Glomerular endothelial cell (primary cell): ENCODE results near the gene FAT2. TPM values are rescaled to one million over a fixed set of nuclear protein-coding genes. Genes with fewer than 3 reads are reported as not detected.

Experiments
- DNase-seq: peaks from one replicate; pipeline ENCODE4 v3.0.0-alpha.2; 2011; ENCODE audit warnings: low read depth, low spot score; ENCODE audit errors: extremely low read depth
- total RNA-seq: library from RNA; depleted of rRNA; stranded (reverse); fragments of >200 nt; gene quantifications from 2 replicates; pipeline ENCODE4 v1.2.3, GENCODE V29; 2015

The FAT2 gene, protein sequence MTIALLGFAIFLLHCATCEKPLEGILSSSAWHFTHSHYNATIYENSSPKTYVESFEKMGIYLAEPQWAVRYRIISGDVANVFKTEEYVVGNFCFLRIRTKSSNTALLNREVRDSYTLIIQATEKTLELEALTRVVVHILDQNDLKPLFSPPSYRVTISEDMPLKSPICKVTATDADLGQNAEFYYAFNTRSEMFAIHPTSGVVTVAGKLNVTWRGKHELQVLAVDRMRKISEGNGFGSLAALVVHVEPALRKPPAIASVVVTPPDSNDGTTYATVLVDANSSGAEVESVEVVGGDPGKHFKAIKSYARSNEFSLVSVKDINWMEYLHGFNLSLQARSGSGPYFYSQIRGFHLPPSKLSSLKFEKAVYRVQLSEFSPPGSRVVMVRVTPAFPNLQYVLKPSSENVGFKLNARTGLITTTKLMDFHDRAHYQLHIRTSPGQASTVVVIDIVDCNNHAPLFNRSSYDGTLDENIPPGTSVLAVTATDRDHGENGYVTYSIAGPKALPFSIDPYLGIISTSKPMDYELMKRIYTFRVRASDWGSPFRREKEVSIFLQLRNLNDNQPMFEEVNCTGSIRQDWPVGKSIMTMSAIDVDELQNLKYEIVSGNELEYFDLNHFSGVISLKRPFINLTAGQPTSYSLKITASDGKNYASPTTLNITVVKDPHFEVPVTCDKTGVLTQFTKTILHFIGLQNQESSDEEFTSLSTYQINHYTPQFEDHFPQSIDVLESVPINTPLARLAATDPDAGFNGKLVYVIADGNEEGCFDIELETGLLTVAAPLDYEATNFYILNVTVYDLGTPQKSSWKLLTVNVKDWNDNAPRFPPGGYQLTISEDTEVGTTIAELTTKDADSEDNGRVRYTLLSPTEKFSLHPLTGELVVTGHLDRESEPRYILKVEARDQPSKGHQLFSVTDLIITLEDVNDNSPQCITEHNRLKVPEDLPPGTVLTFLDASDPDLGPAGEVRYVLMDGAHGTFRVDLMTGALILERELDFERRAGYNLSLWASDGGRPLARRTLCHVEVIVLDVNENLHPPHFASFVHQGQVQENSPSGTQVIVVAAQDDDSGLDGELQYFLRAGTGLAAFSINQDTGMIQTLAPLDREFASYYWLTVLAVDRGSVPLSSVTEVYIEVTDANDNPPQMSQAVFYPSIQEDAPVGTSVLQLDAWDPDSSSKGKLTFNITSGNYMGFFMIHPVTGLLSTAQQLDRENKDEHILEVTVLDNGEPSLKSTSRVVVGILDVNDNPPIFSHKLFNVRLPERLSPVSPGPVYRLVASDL (N-terminal part only)
- 0.06 and 0.10 TPM in 2 replicates for total RNA-seq

DNA sequence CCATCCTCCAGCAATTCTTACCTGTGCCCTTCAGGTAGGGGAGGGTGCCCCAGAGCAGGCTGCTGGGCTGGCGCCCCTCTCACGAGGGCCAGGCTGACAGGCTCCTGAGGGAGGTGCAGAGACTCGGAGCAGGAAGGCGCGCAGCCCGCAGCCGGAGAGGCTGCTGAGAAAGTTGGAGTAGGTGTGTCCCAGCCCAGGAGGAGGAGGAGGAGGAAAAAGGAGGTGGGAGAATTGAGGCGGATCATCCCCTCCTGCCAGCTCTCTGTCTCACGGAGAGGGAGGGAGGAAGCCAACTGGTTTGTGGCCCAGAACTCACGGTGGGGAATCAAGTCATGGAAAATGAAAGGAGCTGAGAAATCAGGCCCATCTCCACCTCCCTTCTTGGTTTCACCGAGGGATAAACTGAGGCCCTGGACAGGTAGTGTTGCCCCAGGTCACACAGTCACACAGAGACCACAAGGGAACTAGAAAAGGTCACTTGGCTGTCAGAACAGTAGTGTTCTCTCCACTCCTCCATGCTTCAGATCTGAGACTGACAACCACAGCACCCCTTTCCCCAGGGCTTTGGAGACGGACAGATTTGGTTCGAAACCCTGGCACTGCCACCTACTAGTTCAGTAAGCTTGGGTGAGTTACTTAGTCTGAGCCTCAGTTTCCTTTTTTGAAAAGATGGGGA, at the start of gene FAT2:
Gene FAT2, minus strand, starts transcription at position 188 of the 676 bp plus-strand sequence. CDS start 22,400 bp downstream, outside the sequence.
- no peak for DNase-seq

DNA sequence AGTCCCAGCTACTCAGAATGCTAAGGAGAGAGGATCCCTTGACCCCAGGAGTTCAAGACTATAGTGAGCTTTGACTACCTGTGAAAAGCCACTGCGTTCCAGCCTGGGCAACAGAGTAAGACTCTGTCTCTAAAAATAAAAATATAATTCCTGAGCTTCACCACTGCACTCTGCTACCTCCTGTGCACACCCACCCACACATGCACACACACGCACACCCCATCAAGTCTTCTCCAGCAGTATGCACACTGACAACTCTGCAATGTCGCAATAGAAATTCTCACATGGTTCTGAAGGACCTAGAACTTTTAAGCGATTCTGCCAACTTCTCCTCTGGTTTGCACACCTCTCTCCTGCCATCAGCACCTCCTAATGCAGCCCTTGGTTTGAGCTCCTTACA, 47.5 kb upstream of the FAT2 start:
- no peak for DNase-seq

DNA sequence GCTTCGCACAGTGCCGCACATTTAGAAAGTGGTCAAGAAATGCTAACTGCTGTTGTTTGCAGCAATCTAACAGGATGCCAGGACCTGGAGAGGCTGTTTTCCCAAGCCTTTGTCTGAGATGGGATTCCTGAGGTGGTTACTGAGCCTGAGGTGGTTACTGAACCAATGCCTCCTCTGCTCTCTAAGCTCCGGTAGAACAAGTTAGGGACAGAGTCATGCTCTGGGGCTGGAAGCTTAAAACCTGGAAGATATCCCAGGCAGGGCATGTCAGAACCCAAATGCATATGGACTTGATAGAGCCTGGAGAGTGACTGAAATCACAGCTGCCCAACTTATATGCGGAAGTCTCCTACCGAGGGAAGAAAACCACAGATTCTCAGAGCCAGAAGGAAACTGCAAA, 46.5 kb upstream of the FAT2 start:
- DNase-seq, result no peak

DNA sequence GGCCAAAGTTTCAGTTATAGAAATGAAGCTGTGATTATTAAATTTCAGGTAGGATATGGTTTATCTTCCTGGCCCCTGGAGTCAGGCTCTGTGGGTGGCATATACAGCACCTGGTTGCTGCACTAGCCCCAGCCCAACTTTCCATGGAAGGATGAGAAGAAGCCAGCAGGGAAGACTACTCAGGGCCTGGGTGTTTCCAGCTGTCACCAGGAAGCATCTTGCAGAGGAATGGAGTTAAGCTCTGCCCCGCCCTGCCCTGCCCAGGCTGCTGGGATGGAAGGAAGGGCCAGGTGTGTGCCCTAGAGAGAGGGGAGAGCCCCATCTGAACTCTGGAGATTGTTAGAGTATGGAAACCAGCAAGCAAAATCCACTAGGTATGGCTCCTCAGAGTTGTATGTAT, 42.8 kb upstream of the FAT2 start:
- DNase-seq, result no peak

DNA sequence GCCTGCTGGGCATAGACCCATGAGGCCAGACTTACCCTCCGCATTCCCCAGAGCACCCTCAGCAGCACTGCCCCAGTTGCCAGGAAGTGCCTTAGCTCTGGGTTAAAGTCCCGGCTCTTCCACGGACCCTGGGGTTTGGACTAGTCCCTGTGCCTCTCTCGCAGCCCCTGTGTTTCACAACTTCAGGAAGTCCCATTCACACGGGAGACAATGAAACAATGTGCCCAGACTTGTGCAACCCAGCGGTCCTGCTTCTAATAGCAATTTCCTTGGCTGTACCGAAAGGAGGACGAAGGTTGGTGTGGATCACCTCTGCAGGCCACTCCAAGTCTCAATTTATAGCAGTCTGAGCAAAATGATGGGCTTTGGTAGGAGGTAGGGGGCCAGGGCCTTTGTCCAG, 41.8 kb upstream of the FAT2 start:
- DNase-seq, result no peak

DNA sequence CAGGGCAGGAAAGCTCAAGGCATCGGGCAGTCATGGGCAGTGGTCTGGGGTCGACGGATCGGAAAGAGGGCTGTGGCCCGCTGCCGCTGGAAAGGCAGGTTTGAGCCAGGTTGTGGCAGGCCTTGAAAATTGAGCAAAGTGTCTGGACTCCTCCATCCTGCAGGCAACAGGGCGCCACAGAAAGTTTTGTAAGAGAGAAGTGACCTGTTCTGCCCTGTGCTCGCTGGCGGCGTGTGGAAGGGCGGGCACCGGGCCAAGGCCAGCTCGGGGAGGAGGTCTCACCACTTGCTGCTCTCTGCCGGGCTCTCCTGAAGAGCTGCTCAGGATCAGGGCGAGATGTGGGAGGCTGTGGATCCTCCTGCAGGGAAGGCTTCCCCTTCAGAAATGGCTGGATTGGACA, 41.4 kb upstream of the FAT2 start:
- no peak for DNase-seq

DNA sequence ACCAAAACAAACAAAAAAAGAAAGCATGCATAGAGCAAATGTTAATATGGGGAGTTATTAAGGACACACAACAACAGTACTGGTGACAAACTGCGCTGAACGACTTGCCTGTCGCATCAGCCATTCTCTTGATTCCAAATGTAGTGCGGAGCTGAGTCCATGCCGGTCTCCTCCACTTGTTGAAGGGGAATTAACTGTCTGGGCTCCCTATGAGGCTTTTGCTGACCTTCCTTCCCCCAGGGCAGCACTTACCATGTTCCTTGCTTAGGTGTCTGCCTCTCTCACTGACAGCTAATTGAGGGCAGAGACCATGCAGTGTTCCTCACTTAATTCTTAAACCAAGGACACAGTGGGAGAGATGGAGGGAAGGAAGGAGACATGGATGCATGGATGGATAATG, 40.8 kb upstream of the FAT2 start:
- no peak for DNase-seq

DNA sequence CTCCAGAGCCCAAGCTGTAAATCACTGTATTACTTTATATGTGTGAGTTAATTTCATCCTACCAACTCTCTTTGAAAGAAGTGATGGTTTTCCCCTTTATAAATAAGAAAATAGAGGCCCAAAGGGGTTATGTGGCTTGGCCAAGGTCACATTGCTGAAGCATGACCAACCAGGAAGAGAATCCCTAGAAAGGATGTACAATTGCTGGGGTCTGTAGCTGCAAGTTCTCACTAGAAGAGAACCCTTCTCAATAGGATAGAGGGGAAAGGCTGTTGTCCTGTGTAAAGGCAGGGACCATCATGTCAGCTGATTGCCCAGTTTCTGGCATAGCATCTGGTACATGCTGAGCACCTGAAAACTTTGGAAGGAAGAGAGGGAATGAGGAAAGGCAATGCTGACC, 39.0 kb upstream of the FAT2 start:
- DNase-seq, result no peak

DNA sequence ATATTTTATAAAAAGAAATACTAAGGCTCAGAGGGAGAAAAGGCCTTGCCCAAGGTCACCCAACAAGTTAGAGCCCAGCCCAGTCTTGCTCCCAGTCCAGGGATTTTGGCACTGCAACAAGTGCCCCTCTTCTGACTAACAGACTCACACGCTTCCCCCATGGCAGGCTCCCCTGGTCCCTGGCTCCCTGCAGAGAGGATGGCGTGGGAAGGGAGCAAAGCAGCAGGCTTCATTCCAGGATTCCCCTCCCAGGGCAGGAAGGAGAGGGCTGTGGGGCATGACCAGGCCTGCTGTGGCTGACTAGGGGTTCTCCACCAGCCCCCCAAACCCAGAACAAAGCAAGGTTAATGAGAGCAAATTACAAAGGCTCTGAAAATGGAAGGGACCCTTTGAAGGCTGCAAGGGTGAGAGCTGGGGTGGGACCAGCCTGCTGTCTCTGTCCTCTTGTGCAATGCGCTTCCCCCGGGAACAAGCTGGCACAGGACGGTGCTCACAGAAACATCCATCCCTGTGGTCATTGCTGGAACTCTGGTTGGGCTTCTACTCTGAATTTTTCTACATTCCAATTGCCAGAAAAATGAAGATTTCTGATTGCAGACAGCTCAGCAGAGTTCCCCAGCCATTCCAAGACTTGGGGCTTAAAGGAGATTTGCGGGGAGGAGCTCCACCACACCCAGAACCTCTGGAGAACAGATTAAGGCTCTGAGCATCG, 37.1 kb upstream of the FAT2 start:
- no peak for DNase-seq

DNA sequence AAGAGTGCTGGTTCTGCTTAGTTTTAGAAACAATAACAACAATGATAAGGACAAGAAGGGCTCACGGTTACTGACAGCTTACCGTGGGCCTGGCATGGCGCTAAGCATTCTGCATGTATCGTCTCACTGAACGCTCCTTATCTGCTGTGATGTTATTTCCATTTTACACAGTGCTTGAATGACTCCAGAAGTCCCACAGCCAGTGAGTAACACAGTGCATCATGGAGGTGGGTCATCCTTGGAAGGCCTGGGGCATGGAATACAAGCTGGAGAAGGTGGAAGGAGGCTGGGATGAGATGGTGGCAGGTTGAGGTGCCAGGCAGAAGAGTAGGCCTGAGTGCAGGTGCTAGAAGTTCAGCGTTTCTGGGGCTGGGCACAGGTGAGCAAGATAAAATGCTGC, 36.5 kb upstream of the FAT2 start:
- no peak for DNase-seq

DNA sequence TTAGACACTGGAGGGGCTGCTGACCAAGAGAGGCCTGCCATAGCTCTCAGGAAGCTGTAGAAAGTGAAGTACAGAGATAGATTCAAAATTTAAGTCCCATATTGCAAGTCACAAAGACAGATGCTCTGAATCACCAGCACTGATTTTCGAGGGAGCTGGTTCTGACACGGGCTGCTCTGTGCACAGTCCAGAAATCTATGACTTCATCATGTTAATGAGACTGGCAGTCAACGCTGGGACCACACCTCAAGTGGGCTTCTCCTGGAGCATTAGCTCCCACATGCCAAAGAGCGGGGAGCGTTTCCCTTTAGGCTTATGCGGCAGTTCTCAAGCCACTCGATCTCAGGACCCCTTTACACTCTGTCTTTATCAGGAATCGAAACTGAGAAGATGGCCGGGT, 34.2 kb upstream of the FAT2 start:
- no peak for DNase-seq

DNA sequence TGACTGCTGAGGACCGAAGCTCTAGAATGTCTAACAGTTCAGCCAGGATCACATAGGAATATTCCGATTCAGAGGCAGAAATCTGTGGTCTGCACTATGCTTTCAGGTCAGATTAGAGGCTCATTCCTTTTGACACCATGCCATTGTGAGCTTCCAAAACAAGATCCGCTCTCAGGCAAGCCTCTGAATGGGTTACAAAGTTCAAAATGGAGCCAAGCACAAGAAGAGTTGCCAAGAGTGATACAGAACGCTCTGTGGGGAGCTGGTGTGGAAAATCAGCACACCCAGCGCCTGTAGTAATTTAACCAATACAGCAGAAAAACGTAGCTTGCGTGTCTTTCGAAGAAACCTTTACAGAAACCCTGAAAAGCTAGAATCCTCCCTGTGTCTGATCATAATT, 33.3 kb upstream of the FAT2 start:
- no peak for DNase-seq

DNA sequence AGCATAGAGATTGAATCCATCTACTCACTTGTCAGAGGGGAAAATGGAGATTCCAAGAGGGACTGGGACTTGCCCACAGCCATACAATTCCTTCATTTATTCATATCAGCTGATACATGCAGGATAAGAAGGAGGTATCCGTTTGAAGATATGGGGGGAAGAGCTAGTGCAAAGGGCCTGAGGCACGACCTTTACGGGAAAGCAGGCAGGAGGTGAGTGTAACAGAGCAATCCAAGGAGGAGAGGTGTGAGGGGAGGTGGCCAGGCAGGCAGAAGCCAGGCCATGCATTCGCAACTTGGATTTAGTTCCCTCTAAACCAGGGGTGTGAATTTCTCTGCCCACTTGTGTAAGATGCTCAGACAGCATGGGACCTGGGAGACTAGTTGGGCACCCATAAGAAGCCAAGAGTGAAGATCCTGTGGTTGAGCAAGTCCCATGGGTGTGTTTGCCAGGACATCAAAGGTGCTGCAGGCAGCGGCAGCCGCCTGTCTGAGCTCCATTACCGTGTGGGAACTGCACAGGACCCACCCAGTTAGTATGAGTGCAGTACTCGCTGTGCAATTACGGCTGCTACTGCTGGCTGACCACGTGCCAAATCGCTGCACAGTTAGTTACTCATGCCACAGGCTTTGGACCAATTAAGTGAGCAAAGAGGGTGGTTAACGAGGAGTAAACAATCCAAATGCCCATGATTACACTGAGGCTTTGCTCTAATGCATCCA, 31.4 kb upstream of the FAT2 start:
- DNase-seq, result no peak

DNA sequence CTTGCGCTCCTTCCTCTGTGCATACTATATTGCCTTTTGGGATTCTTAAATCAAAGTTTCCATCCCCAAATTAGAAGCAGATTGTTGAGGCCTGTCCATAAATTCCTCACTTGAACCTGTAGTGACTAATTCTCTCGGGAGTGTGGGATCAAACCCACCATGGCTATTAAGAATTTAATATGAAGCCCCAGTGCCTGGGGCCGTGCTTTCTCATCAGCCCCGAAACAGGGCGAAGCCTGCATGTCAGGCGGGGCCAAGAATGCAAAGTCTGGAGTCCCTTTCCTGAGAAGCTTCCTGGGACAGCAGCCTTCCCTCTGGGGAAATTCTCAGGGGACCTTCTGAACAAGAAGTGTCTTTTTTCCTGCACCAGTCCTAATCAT, 29.3 kb upstream of the FAT2 start:
- no peak for DNase-seq

DNA sequence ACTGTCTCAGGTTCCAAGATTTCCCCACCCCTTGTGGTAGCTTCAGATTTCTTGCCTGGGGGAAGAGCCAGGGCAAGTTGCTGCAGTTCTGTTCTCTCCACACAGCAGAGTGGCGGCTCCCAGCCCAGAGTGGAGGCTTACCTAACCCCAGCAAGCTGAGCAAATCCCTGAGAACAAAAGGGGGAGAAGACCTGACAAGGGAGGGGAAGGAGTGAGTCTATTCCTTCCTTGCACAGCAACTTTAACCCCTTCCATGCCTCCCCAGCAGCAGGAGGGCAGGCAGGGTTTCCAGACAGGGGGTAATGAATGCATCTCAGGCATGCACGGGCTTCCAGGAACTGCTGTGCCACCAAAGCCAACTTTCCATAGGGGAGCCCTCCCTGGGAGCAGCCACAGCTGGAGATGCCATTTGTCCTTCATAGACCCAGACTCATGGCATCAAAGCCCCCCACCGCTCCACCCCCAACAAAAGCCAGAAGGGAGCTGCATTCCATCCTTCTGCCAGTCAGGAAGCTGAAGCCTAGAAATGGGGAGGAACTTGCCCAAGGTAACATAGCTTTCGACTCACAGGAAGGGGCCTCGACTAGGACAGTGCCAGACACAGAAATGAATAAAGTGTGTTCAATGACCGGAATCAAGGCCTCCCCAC, 28.8 kb upstream of the FAT2 start:
- DNase-seq, result no peak

DNA sequence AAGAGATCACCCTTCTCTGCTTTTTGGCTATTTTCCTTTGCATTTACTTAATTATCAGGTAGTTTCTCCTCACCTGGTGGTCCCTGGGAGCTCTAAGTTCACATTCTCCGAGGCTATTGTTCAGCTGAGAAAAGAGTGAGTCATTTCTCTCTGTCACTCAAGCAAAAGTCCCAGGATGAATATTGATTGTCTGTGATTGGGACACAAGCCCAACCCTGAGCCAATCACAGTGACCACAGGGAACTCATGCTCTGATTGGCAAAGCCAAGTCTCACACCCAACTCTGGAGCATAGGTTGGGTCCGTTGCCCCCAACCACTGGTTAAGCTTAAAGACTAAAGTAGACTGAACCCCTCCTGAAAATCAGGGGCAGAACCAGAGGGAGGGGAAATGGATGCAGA, 27.8 kb upstream of the FAT2 start:
- DNase-seq, result no peak

DNA sequence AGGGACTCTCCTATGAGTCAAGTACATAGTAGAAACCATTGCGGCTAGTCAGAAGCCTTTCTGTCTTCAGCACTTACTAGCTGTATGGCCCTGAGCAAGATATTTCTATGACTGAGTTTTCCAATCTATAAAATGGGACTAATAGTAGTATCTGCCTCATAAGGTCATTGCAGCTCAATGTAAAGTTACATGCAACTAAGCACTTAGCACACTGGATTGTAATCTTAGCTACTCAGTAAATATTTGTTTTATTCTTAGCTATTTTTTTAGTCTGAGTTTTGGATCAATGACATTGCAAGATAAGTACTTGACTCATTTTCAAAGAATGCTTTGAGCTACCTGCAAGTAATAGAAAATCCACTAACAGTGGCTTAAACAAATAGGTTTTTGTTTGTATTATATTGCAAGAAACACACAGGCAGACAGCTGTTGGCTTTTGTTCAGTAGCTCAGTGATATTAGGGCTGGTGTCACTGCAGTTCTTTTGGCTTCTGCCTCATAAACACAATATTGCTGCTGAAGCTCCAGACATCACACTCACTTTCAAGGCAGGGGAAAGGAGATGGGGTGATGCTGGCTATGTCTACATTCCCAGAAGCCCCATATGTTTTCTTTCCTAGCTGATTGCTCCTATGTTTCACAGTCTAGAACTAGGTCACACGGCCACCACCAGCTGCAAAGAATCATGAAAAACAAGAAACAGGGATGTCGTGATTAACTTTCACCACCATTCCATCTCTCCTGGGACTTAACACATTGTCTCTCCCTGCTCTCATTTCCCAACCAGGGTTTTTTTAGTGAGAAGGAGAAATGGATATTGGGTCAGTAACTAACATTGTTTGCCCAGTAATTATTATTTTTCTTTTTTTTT, 26.9 kb upstream of the FAT2 start:
- DNase-seq, result no peak

DNA sequence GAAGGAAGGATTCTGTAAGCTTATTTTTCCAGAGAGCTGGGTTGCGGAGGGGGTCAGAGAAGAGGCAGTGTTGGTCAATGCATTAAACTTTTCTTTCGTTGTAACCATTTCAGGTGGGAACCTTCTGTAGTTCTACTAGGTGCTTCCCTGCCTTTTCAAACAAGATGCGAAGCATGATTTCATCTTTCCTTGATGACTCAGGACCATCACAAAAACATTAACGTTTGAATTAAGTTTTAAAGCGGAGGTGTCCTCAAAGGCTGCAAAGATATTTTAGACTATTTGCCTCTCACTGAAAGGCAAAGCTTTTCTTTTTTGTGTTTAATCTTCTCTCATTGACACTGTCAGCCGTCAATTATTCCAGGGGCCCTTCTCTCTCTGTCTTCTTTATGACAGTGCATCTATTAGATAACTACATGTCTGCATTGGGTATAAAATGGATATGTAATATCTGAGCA, 26.3 kb upstream of the FAT2 start:
- DNase-seq, result no peak
